Uterus (tissue), 2 donors: ENCODE measurements around the gene APOC3.

Source experiments
- POLR2A ChIP-seq, 2 donors: fragments of 450-650 bp; IDR thresholded peaks; one replicate each; pipeline ENCODE4 v1.6.1; 2016; ENCODE audit warnings: antibody characterized with exemption in 2 of 2, mild to moderate bottlenecking in 1 of 2, moderate library complexity in 1 of 2
- TF ChIP-seq, protein P1 (sequence below), 4 experiments: fragments of 200-600 bp in 2 of 4; fragments of 450-650 bp in 2 of 4; sonication (generic) in 2 of 4; IDR thresholded peaks; one replicate each; pipeline ENCODE4 v1.5.1; 2016 to 2019; ENCODE audit warnings: antibody characterized with exemption in 4 of 4, mild to moderate bottlenecking in 2 of 4, moderate library complexity in 1 of 4

DNA sequence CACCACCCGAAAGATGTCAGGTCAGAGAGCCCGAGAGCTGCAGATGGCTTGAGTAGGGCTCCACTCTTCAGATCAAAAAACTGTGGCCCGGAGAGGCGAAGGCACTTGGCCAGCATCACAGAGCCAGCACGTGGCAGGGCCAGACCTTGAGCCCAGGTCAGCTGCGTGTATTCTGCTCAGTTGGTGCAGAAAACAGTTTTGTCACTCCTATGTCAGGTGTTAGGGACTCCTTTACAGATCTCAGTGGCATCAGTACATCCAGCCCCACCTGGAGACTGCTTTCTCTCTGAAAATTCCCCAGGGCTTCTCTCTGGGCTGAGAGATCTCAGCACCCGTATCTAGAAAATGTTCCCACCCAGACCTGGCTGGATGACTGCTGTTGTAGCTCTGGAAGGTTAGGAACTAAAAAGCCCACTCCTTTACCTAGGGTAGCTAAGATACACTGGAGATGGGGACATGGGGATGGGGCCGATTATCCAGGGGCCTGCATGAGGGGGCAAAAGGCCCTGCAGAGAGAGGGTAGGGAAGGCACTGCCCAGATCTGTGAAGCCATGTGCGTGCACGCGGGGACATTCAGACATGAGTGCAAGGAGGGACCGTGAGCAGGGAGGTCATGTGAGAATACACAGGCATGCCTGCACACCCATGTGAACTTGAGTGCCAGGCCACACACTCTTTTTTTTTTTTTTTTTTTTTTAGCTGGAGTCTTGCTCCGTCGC, 4.3 kb downstream of the APOC3 start:
- TF ChIP-seq POLR2A (IDR thresholded peaks at IDR 0.05), result no peak
- TF ChIP-seq, protein P1, sequence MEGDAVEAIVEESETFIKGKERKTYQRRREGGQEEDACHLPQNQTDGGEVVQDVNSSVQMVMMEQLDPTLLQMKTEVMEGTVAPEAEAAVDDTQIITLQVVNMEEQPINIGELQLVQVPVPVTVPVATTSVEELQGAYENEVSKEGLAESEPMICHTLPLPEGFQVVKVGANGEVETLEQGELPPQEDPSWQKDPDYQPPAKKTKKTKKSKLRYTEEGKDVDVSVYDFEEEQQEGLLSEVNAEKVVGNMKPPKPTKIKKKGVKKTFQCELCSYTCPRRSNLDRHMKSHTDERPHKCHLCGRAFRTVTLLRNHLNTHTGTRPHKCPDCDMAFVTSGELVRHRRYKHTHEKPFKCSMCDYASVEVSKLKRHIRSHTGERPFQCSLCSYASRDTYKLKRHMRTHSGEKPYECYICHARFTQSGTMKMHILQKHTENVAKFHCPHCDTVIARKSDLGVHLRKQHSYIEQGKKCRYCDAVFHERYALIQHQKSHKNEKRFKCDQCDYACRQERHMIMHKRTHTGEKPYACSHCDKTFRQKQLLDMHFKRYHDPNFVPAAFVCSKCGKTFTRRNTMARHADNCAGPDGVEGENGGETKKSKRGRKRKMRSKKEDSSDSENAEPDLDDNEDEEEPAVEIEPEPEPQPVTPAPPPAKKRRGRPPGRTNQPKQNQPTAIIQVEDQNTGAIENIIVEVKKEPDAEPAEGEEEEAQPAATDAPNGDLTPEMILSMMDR (IDR thresholded peaks at IDR 0.05), result no peak
